B cell (primary cell): ENCODE results near the gene TAB3. TPM values are rescaled to one million over a fixed set of nuclear protein-coding genes. Genes with fewer than 3 reads are reported as not detected.
A peak's percentile ranks its signal among the peaks of the same experiment; 100 is the strongest.

ENCODE experiments used
- ATAC-seq: fragments of 200-7000 bp; cut with Tn5 transposase; one replicate; pipeline ENCODE4 v1.10.0; 2021; ENCODE audit warnings: low read depth, mild to moderate bottlenecking, moderate number of reproducible peaks, moderate library complexity
- CTCF ChIA-PET: fragments of 350-600 bp; sonication (Branson Sonifier 250); formaldehyde crosslinking; loops from one replicate; lab custom pipeline; 2021; ENCODE audit warnings: antibody characterized with exemption, inconsistent platforms; lab: Charles Lee
- POLR2A ChIA-PET: fragments of 350-600 bp; sonication (Branson Sonifier 250); formaldehyde crosslinking; loops from one replicate; lab custom pipeline; 2021; ENCODE audit warnings: antibody characterized with exemption; lab: Charles Lee
- DNase-seq: peaks from one replicate; pipeline ENCODE4 v3.0.0; 2013
- H2AFZ ChIP-seq: 2 replicates; pipeline ENCODE4 v1.6.1; 2012; ENCODE audit warnings: mild to moderate bottlenecking, low read depth, low read length; ENCODE audit not compliant: insufficient read depth, poor library complexity, severe bottlenecking
- H3K27ac ChIP-seq, 2 donors: 1 replicate in 1 of 2; 2 replicates in 1 of 2; pipeline ENCODE4 v1.5.1; 2012 to 2013; ENCODE audit warnings: low read length in 2 of 2, mild to moderate bottlenecking in 2 of 2, moderate library complexity in 1 of 2
- H3K27me3 ChIP-seq, 4 experiments: fragments of 200-600 bp in 1 of 4; sonication (generic) in 1 of 4; replicated peaks in 1 of 4; 1 replicate in 2 of 4; 2 replicates in 2 of 4; pipeline versions ENCODE4 v1.6.1 to v1.7.0; 2013 to 2016; ENCODE audit warnings: low read length in 3 of 4, mild to moderate bottlenecking in 2 of 4, mixed read lengths in 1 of 4, moderate library complexity in 1 of 4; ENCODE audit not compliant: insufficient read depth in 4 of 4, control insufficient read depth in 3 of 4; ENCODE audit errors: control extremely low read depth in 1 of 4
- H3K36me3 ChIP-seq, 2 experiments: replicated peaks in 1 of 2; 1 replicate in 1 of 2; 2 replicates in 1 of 2; pipeline versions ENCODE4 v1.6.1 to v1.7.1; 2013; ENCODE audit warnings: low read length in 1 of 2; ENCODE audit not compliant: insufficient read depth in 2 of 2, control insufficient read depth in 1 of 2; ENCODE audit errors: control extremely low read depth in 1 of 2, extremely low read depth in 1 of 2
- H3K4me1 ChIP-seq, 2 donors: fragments of 200-600 bp in 1 of 2; sonication (generic) in 1 of 2; 1 replicate in 1 of 2; 2 replicates in 1 of 2; pipeline versions ENCODE4 v1.5.1 to v1.6.1; 2013 to 2017; ENCODE audit warnings: low read length in 2 of 2; ENCODE audit not compliant: control insufficient read depth in 2 of 2, insufficient read depth in 2 of 2
- H3K4me2 ChIP-seq: replicated peaks from 2 replicates; pipeline ENCODE3; 2012; ENCODE audit warnings: mild to moderate bottlenecking, low read depth, low read length; ENCODE audit not compliant: poor library complexity, severe bottlenecking
- H3K4me3 ChIP-seq, 5 experiments: fragments of 200-600 bp in 1 of 5; sonication (generic) in 1 of 5; 1 replicate in 3 of 5; 2 replicates in 2 of 5; pipeline versions ENCODE4 v1.5.1 to v1.7.0; 2011 to 2016; ENCODE audit warnings: low read length in 4 of 5, mild to moderate bottlenecking in 4 of 5, low read depth in 2 of 5, control low read depth in 1 of 5, moderate library complexity in 1 of 5; ENCODE audit not compliant: insufficient read depth in 1 of 5; ENCODE audit errors: control extremely low read depth in 1 of 5, extremely low read depth in 1 of 5
- H3K79me2 ChIP-seq: fragments of 200-600 bp; sonication (generic); one replicate; pipeline ENCODE4 v1.6.0; 2016; ENCODE audit warnings: low read length; ENCODE audit not compliant: control insufficient read depth, insufficient read depth
- H3K9ac ChIP-seq: fragments of 200-600 bp; sonication (generic); 2 replicates; pipeline ENCODE4 v1.6.1; 2017; ENCODE audit warnings: mild to moderate bottlenecking, low read length, moderate library complexity
- H3K9me3 ChIP-seq, 3 donors: one replicate each; pipeline versions ENCODE4 v1.6.1 to v1.7.1; 2013; ENCODE audit warnings: low read length in 2 of 3; ENCODE audit not compliant: control insufficient read depth in 2 of 3, insufficient read depth in 1 of 3; ENCODE audit errors: control extremely low read depth in 1 of 3
- H4K20me1 ChIP-seq: 2 replicates; pipeline ENCODE4 v1.6.0; 2012; ENCODE audit warnings: mild to moderate bottlenecking, low read length; ENCODE audit not compliant: insufficient read depth, control insufficient read depth, poor library complexity, severe bottlenecking
- H3K27ac Mint-ChIP-seq: one replicate; pipeline ENCODE4 v1.8.0; 2021; ENCODE audit warnings: mixed read lengths
- H3K27me3 Mint-ChIP-seq: one replicate; pipeline ENCODE4 v1.8.0; 2021; ENCODE audit warnings: mixed read lengths
- H3K4me1 Mint-ChIP-seq: one replicate; pipeline ENCODE4 v1.8.0; 2021; ENCODE audit warnings: mixed read lengths
- H3K4me3 Mint-ChIP-seq: one replicate; pipeline ENCODE4 v1.8.0; 2021; ENCODE audit warnings: mixed read lengths
- H3K9me3 Mint-ChIP-seq: one replicate; pipeline ENCODE4 v1.8.0; 2022; ENCODE audit warnings: mixed read lengths; ENCODE audit not compliant: insufficient read depth
- CTCF ChIP-seq: fragments of 200-600 bp; IDR thresholded peaks from one replicate; pipeline ENCODE4 v1.8.0; 2022; ENCODE audit warnings: antibody characterized with exemption, mild to moderate bottlenecking
- EZH2 ChIP-seq: IDR thresholded peaks from 2 replicates; pipeline ENCODE4 v1.6.1; 2012; ENCODE audit warnings: borderline replicate concordance, low read depth, mild to moderate bottlenecking, moderate library complexity, low read length; ENCODE audit not compliant: insufficient read depth, poor library complexity, severe bottlenecking
- WGBS: methylation state at CpG from one replicate; pipeline ENCODE4 v1.1.5; 2013; ENCODE audit warnings: missing lambda C conversion rate; ENCODE audit not compliant: insufficient coverage; 5-methylcytosine and 5-hydroxymethylcytosine counted together
- intact Hi-C: fragments of 100-400 bp; cut with micrococcal nuclease; formaldehyde crosslinking; loops from one replicate; pipeline ENCODE4 v1.10.0; 2022
- polyA plus RNA-seq: library from polyadenylated mRNA; depleted of rRNA; stranded (reverse); fragments of >200 nt; gene quantifications from 2 replicates; pipeline ENCODE4 v1.2.3, GENCODE V29; 2012
- total RNA-seq, 2 donors: library from RNA; stranded (reverse); fragments of 120-200 nt in 1 of 2; gene quantifications; 1 replicate in 1 of 2; 2 replicates in 1 of 2; pipeline versions ENCODE4 v1.2.3 to v1.2.4, GENCODE V29; 2013 to 2022

The TAB3 gene
- total and polyA plus RNA-seq, 2 donors (not counting 1 experiment from before 2014, with no cell fraction given) = 11.4 to 26.5 TPM

DNA sequence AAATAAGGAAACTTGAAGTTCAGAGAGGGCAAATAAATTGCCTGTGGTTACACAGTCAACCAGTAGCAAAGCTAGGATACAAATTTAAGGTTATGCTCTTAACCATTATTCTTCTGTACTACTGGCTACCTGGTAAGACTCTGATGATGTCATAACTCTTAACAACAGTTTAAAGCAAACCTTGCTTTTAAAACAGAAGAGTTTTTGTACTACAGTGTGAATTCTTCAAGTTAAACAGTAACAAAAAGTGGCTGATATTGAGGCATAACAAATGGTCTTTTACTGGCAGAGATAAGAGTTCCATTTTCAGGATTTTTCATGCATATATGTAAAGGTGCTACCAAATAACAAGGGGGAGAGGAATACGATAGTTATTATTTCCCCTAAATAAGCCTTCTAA, 23.4 kb downstream of the TAB3 start:
- H3K4me3 Mint-ChIP-seq = no peak overlapping the region
- Histone ChIP-seq H2AFZ (no peak overlapping the region), H4K20me1 (no peaks in the 10 kb centered on the region), H3K36me3 (peaks cover 0 to 14% of the 10 kb centered on the region in 2 experiments), H3K4me1 (peaks cover 13 to 17% of the 10 kb centered on the region in 2 donors), H3K9me3 (no peaks in the 10 kb centered on the region), H3K4me3 (no peak overlapping the region), H3K27me3 (no peaks in the 10 kb centered on the region), H3K4me2 (no peak overlapping the region), H3K79me2 (no peaks in the 10 kb centered on the region), H3K9ac (no peak overlapping the region), H3K27ac (peak overlapping the region in 1 of 2 donors; percentile 31)
- ChIA-PET CTCF (no interaction called here), POLR2A (no interaction called here)
- WGBS = no CpG with 5 or more reads among the region's 1 CpG
- intact Hi-C loops = no loop called here
- DNase-seq = no peak
- no peaks in the 10 kb centered on the region for H3K27me3 Mint-ChIP-seq
- peaks cover 17% of the 10 kb centered on the region for H3K4me1 Mint-ChIP-seq
- H3K9me3 Mint-ChIP-seq = no peaks in the 10 kb centered on the region
- H3K27ac Mint-ChIP-seq = no peak overlapping the region
- TF ChIP-seq EZH2 (no peak), CTCF (no peak)
- ATAC-seq = no peak

DNA sequence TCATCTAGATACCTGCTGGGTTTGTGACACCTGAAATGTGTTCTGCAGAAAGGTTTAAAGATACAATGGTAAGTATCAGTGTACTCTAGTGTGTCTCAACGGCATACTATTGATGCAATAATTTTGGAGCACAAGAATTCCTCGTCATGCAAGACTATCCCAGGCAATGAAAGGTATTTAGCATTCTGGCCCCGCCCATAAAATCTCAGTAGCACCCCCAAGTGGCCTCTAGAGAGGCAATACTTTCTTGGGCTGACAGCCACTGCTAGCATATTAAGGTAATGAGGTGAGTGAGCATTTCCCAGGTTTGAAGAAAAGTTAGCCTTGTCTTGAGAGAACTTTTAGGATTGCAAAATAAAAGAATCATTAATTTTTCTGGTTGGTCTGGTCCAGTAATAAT, 24.0 kb downstream of the TAB3 start:
- CTCF ChIA-PET = interaction anchor here (1.0 to 1.5 kb wide), 2 partner anchors 129 to 230 kb away, joined by 4 to 6 read pairs; no protein-coding TSS in a partner anchor

More for the DNA sequence above, 24.0 kb downstream of the TAB3 start:
- Histone ChIP-seq H3K27me3 (no peaks in the 10 kb centered on the region), H3K4me2 (peak overlapping the region; percentile 2), H3K9me3 (no peaks in the 10 kb centered on the region), H3K4me1 (peaks cover 13 to 17% of the 10 kb centered on the region in 2 donors), H2AFZ (no peak overlapping the region), H3K36me3 (peaks cover 0 to 14% of the 10 kb centered on the region in 2 experiments), H3K4me3 (no peak overlapping the region), H3K27ac (peak overlapping the region; percentile 13 to 66), H4K20me1 (no peaks in the 10 kb centered on the region), H3K9ac (no peak overlapping the region), H3K79me2 (no peaks in the 10 kb centered on the region)
- intact Hi-C loops = no loop called here
- no CpG with 5 or more reads among the region's 3 CpGs for WGBS
- TF ChIP-seq CTCF = no peak
- no peak for TF ChIP-seq EZH2
- POLR2A ChIA-PET = no interaction called here
- H3K27ac Mint-ChIP-seq = peak overlapping the region; percentile 50
- ATAC-seq (no peak), DNase-seq (peak; percentile 13)
- H3K4me3 Mint-ChIP-seq = no peak overlapping the region
- H3K9me3 Mint-ChIP-seq = no peaks in the 10 kb centered on the region
- peaks cover 17% of the 10 kb centered on the region for H3K4me1 Mint-ChIP-seq
- no peaks in the 10 kb centered on the region for H3K27me3 Mint-ChIP-seq
